Lower lobe of right lung (tissue), 2 donors: ENCODE measurements around the gene TNRC6A. TPM values are rescaled to one million over a fixed set of nuclear protein-coding genes. Genes with fewer than 3 reads are reported as not detected.

Experiments used
- ATAC-seq, 2 donors: fragments of 200-7000 bp; cut with Tn5 transposase; one replicate each; pipeline ENCODE4 v1.9.1; 2020 to 2022; ENCODE audit warnings: mild to moderate bottlenecking in 2 of 2, moderate library complexity in 2 of 2
- DNase-seq: peaks from one replicate; pipeline ENCODE4 v3.0.0-alpha.2; 2020
- H3K27ac ChIP-seq: fragments of 200-600 bp; one replicate; pipeline ENCODE4 v1.8.0; 2022
- H3K27me3 ChIP-seq: fragments of 200-600 bp; one replicate; pipeline ENCODE4 v1.8.0; 2022; ENCODE audit warnings: low read depth
- H3K36me3 ChIP-seq: fragments of 200-600 bp; one replicate; pipeline ENCODE4 v1.8.0; 2022; ENCODE audit warnings: mild to moderate bottlenecking
- H3K4me1 ChIP-seq: fragments of 200-600 bp; one replicate; pipeline ENCODE4 v1.8.0; 2022
- H3K4me3 ChIP-seq: fragments of 200-600 bp; one replicate; pipeline ENCODE4 v1.8.0; 2022; ENCODE audit warnings: mild to moderate bottlenecking
- H3K9me3 ChIP-seq: fragments of 200-600 bp; one replicate; pipeline ENCODE4 v1.8.0; 2022
- intact Hi-C: fragments of 100-400 bp; cut with DNase I; formaldehyde crosslinking; loops from one replicate; pipeline ENCODE4 v1.11.0; 2022
- total RNA-seq: library from RNA; stranded (reverse); fragmentation: NEBNext Ultra II Directional; extraction: Animal tissue kit (Norgen Biotek cat#: 25700); gene quantifications from one replicate; pipeline ENCODE4 v1.2.1, GENCODE V29; 2021
- TF ChIP-seq, protein P1 (sequence below): fragments of 200-600 bp; IDR thresholded peaks from one replicate; pipeline ENCODE4 v1.8.0; 2022; ENCODE audit warnings: antibody characterized with exemption, mild to moderate bottlenecking
- donor health status: DM: no; HTN: yes; CAD: no; lungs with severe emphysema.

TNRC6A gene
- total RNA-seq, 1 donor from 2014 or later: 49.4 TPM

DNA sequence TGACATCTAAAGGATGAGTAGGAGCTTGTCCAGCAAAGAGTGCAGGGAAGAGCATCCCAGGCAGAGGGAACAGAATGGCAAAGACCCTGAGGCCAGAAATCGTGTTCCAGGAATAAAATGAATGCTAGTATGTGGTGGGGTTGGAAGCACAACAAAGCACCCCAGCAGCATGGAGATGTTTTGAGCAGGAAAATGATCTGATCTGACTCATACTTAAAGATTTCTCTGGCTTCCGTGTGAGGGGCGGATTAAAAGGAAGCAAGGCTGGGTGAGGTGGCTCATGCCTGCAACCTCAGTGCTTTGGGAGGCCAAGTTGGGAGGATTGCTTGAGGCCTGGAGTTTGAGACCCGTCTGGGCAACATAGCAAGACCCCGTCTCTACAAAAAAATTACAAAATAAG, 118.6 kb downstream of the TNRC6A start:
- intact Hi-C loops: no loop called here
- Histone ChIP-seq H3K36me3 (no peaks in the 10 kb centered on the region), H3K9me3 (no peaks in the 10 kb centered on the region), H3K27ac (no peak overlapping the region), H3K4me1 (no peaks in the 10 kb centered on the region), H3K4me3 (no peak overlapping the region), H3K27me3 (no peaks in the 10 kb centered on the region)
- ATAC-seq (no peak), DNase-seq (no peak)
- TF ChIP-seq, protein P1, sequence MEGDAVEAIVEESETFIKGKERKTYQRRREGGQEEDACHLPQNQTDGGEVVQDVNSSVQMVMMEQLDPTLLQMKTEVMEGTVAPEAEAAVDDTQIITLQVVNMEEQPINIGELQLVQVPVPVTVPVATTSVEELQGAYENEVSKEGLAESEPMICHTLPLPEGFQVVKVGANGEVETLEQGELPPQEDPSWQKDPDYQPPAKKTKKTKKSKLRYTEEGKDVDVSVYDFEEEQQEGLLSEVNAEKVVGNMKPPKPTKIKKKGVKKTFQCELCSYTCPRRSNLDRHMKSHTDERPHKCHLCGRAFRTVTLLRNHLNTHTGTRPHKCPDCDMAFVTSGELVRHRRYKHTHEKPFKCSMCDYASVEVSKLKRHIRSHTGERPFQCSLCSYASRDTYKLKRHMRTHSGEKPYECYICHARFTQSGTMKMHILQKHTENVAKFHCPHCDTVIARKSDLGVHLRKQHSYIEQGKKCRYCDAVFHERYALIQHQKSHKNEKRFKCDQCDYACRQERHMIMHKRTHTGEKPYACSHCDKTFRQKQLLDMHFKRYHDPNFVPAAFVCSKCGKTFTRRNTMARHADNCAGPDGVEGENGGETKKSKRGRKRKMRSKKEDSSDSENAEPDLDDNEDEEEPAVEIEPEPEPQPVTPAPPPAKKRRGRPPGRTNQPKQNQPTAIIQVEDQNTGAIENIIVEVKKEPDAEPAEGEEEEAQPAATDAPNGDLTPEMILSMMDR: no peak

DNA sequence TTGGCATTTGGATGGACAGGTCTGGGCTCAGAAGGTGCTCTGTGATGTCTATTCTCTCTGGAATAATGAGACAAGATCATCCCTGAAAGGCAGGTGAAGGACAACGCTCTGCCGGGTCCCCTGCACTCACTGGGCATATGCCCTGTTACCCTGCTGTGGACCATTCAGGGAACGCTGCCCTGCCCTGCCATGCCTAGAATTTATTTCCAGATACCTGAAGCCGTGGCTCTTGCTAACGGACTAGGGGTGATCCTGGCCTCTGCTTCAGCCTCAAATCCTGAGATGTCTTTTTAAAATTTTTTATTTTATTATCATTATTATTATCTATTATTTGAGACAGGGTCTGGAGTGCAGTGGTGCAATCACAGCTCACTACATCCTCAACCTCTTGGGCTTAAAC, 120.2 kb downstream of the TNRC6A start:
- intact Hi-C loops: no loop called here
- H3K27me3 ChIP-seq: no peaks in the 10 kb centered on the region
- peaks cover 6% of the 10 kb centered on the region for H3K4me1 ChIP-seq
- no peaks in the 10 kb centered on the region for H3K36me3 ChIP-seq
- DNase-seq: no peak
- ATAC-seq: no peak
- no peak overlapping the region for H3K27ac ChIP-seq
- H3K4me3 ChIP-seq: no peak overlapping the region
- TF ChIP-seq, protein P1: no peak
- H3K9me3 ChIP-seq: no peaks in the 10 kb centered on the region

DNA sequence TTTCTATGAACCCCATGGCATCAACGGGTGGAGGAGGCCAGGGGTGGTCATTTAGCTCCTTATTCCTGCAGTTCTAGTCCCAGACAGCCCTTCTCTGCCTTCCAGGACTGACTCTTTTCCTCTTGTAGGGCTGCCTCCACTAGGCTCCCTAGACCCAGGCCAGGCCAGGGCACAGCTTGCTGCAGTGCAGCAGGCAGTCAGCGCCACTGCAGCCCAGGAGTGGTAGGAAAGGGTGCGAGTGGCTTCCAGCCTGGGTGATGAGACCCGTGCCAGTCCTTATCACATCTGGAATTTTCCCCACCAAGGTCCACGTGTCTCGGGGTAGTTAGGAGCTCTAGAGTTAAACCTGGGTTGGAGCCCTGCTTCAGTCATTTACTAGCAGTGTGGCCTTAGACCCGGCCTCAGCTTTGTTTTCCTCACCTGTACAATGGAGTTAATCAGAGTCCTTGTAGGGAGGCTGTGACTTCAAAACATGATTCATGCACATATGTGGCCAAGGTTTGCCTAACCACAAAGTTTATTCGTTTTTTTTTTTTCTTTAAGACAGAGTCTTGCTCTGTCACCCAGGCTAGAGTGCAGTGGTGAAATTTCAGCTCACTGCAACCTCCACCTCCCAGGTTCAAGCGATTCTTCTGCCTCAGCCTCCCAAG, 121.0 kb downstream of the TNRC6A start:
- DNase-seq: no peak
- intact Hi-C loops: no loop called here
- Histone ChIP-seq H3K36me3 (no peaks in the 10 kb centered on the region), H3K4me1 (peaks cover 6% of the 10 kb centered on the region), H3K27me3 (no peaks in the 10 kb centered on the region), H3K9me3 (no peaks in the 10 kb centered on the region), H3K27ac (no peak overlapping the region), H3K4me3 (no peak overlapping the region)
- TF ChIP-seq, protein P1: no peak
- ATAC-seq: no peak

GRCh38 chr16:24851700-24852099, 122.2 kb downstream of the TNRC6A start:
- no peaks in the 10 kb centered on the region for H3K9me3 ChIP-seq
- H3K4me3 ChIP-seq: no peak overlapping the region
- intact Hi-C loops: no loop called here
- ATAC-seq (no peak), DNase-seq (no peak)
- H3K36me3 ChIP-seq: no peaks in the 10 kb centered on the region
- TF ChIP-seq, protein P1: no peak
- H3K4me1 ChIP-seq: peaks cover 6% of the 10 kb centered on the region
- H3K27ac ChIP-seq: no peak overlapping the region
- H3K27me3 ChIP-seq: no peaks in the 10 kb centered on the region

DNA sequence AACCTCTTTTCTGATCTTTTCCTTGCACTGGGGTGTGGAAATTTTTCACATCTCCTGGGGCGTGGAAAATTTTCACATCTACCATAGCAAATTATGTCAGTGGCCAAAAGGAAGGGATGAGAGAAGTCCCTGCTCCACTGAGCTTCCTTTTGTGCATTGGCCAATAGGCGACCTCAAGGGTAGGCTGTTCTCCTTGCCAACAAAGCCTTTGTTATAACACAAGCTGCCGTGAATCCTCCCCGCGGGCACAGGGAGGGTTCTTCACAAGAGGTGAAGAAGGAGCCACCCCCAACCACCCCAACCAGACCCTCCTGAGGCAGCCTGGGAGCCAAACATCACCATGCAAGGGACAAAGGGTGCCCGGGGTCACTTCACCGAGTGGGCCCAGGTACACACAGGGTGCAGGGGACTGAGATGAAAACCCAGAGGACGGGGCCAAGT, 122.8 kb downstream of the TNRC6A start:
- Histone ChIP-seq H3K36me3 (no peaks in the 10 kb centered on the region), H3K9me3 (no peaks in the 10 kb centered on the region), H3K27ac (no peak overlapping the region), H3K4me3 (no peak overlapping the region), H3K4me1 (peaks cover 6% of the 10 kb centered on the region), H3K27me3 (no peaks in the 10 kb centered on the region)
- intact Hi-C loops: no loop called here
- no peak for DNase-seq
- TF ChIP-seq, protein P1: no peak
- ATAC-seq: no peak
